H9 (cell line): ENCODE results near the gene ZNF736. TPM values are rescaled to one million over a fixed set of nuclear protein-coding genes. Genes with fewer than 3 reads are reported as not detected.

Experiments used
- DNase-seq: peaks from one replicate; pipeline ENCODE4 v3.0.0-alpha.2; 2017
- H2AFZ ChIP-seq: one replicate; pipeline ENCODE4 v1.6.1; 2013; ENCODE audit warnings: mild to moderate bottlenecking, low read length, control low read depth, moderate library complexity
- H2AK5ac ChIP-seq: 2 replicates; pipeline ENCODE4 v1.6.1; 2013; ENCODE audit warnings: low read length, control low read depth, mixed read lengths; ENCODE audit not compliant: insufficient read length
- H2BK120ac ChIP-seq: one replicate; pipeline ENCODE4 v1.6.1; 2013; ENCODE audit warnings: low read depth, mild to moderate bottlenecking, low read length, control low read depth, inconsistent platforms; ENCODE audit not compliant: poor library complexity, severe bottlenecking
- H2BK12ac ChIP-seq: 2 replicates; pipeline ENCODE4 v1.6.1; 2013; ENCODE audit warnings: low read length, control low read depth, mixed read lengths, low read depth; ENCODE audit not compliant: insufficient read length
- H2BK15ac ChIP-seq: 2 replicates; pipeline ENCODE4 v1.6.1; 2013; ENCODE audit warnings: low read depth, low read length, control low read depth
- H2BK20ac ChIP-seq: one replicate; pipeline ENCODE4 v1.6.1; 2013; ENCODE audit warnings: low read depth, mild to moderate bottlenecking, low read length, control low read depth, inconsistent platforms; ENCODE audit not compliant: poor library complexity, severe bottlenecking
- H2BK5ac ChIP-seq: 2 replicates; pipeline ENCODE4 v1.6.1; 2013; ENCODE audit warnings: low read length, control low read depth, mixed read lengths; ENCODE audit not compliant: insufficient read length
- H3K14ac ChIP-seq: 2 replicates; pipeline ENCODE4 v1.6.1; 2013; ENCODE audit warnings: low read length, control low read depth; ENCODE audit not compliant: insufficient read depth
- H3K18ac ChIP-seq: 2 replicates; pipeline ENCODE4 v1.6.1; 2013; ENCODE audit warnings: low read depth, mild to moderate bottlenecking, mixed read lengths, low read length, control low read depth; ENCODE audit not compliant: insufficient read length
- H3K23ac ChIP-seq: 2 replicates; pipeline ENCODE4 v1.6.1; 2013; ENCODE audit warnings: low read length, control low read depth, mixed read lengths, low read depth; ENCODE audit not compliant: insufficient read length
- H3K23me2 ChIP-seq: 2 replicates; pipeline ENCODE4 v1.6.1; 2013; ENCODE audit warnings: low read depth, mild to moderate bottlenecking, mixed read lengths, low read length, control low read depth; ENCODE audit not compliant: insufficient read length, poor library complexity, severe bottlenecking
- H3K27ac ChIP-seq: 2 replicates; pipeline ENCODE4 v1.5.1; 2013; ENCODE audit warnings: low read length, control low read depth, mixed read lengths, low read depth; ENCODE audit not compliant: insufficient read length
- H3K27me3 ChIP-seq: 2 replicates; pipeline ENCODE4 v1.6.1; 2013; ENCODE audit warnings: low read length, control low read depth, inconsistent platforms; ENCODE audit not compliant: insufficient read depth
- H3K4ac ChIP-seq: 2 replicates; pipeline ENCODE4 v1.6.1; 2013; ENCODE audit warnings: low read depth, mild to moderate bottlenecking, control low read depth, inconsistent platforms, low read length, moderate library complexity
- H3K4me1 ChIP-seq: 2 replicates; pipeline ENCODE4 v1.6.1; 2013; ENCODE audit warnings: low read length, control low read depth, inconsistent platforms; ENCODE audit not compliant: insufficient read depth
- H3K4me2 ChIP-seq: 2 replicates; pipeline ENCODE4 v1.6.1; 2013; ENCODE audit warnings: low read length, control low read depth, mixed read lengths; ENCODE audit not compliant: insufficient read length, insufficient read depth
- H3K56ac ChIP-seq: 2 replicates; pipeline ENCODE4 v1.6.1; 2013; ENCODE audit warnings: low read depth, mild to moderate bottlenecking, mixed read lengths, low read length, control low read depth; ENCODE audit not compliant: insufficient read length
- H3K79me1 ChIP-seq: 2 replicates; pipeline ENCODE4 v1.6.1; 2013; ENCODE audit warnings: low read depth, mild to moderate bottlenecking, moderate library complexity, low read length, control low read depth, inconsistent platforms; ENCODE audit not compliant: insufficient read depth, poor library complexity, severe bottlenecking
- H3K79me2 ChIP-seq: 2 replicates; pipeline ENCODE4 v1.6.1; 2013; ENCODE audit warnings: low read length, control low read depth, inconsistent platforms; ENCODE audit not compliant: insufficient read depth
- H3K9ac ChIP-seq: 2 replicates; pipeline ENCODE4 v1.6.1; 2013; ENCODE audit warnings: low read length, control low read depth, mixed read lengths; ENCODE audit not compliant: insufficient read length; ENCODE audit errors: extremely low read depth
- H3K9me3 ChIP-seq: one replicate; pipeline ENCODE4 v1.6.1; 2013; ENCODE audit warnings: low read depth, low read length, inconsistent platforms; ENCODE audit not compliant: control insufficient read depth
- H3T11ph ChIP-seq: one replicate; pipeline ENCODE4 v1.6.1; 2013; ENCODE audit warnings: mild to moderate bottlenecking, low read length, control low read depth, inconsistent platforms
- H4K20me1 ChIP-seq: one replicate; pipeline ENCODE4 v1.6.1; 2013; ENCODE audit not compliant: control insufficient read depth, insufficient read length, insufficient read depth
- H4K5ac ChIP-seq: 2 replicates; pipeline ENCODE4 v1.6.1; 2013; ENCODE audit warnings: low read depth, mild to moderate bottlenecking, mixed read lengths, low read length, control low read depth; ENCODE audit not compliant: insufficient read length
- H4K8ac ChIP-seq: replicated peaks from 2 replicates; pipeline ENCODE4 v1.6.1; 2013; ENCODE audit warnings: low read length, control low read depth, mixed read lengths, low read depth; ENCODE audit not compliant: insufficient read length
- H4K91ac ChIP-seq: 2 replicates; pipeline ENCODE4 v1.6.1; 2013; ENCODE audit warnings: low read depth, mild to moderate bottlenecking, moderate library complexity, mixed read lengths, low read length, control low read depth; ENCODE audit not compliant: insufficient read length
- H3K27ac Mint-ChIP-seq, 3 experiments: 2 replicates in 2 of 3; 3 replicates in 1 of 3; pipeline ENCODE4 v1.8.0; 2020 to 2021; ENCODE audit warnings: mixed read lengths in 3 of 3, mild to moderate bottlenecking in 1 of 3, moderate library complexity in 1 of 3
- H3K27me3 Mint-ChIP-seq: 2 replicates; pipeline ENCODE4 v1.8.0; 2021; ENCODE audit warnings: low read depth, mild to moderate bottlenecking, moderate library complexity, mixed read lengths
- H3K36me3 Mint-ChIP-seq, 3 experiments: 2 replicates in 2 of 3; 3 replicates in 1 of 3; pipeline ENCODE4 v1.8.0; 2020 to 2021; ENCODE audit warnings: low read depth in 3 of 3, mixed read lengths in 3 of 3; ENCODE audit not compliant: insufficient read depth in 1 of 3
- H3K4me1 Mint-ChIP-seq, 2 experiments: 2 replicates each; pipeline ENCODE4 v1.8.0; 2020; ENCODE audit warnings: mixed read lengths in 2 of 2
- H3K4me3 Mint-ChIP-seq, 2 experiments: 2 replicates in 1 of 2; 3 replicates in 1 of 2; pipeline ENCODE4 v1.8.0; 2020 to 2021; ENCODE audit warnings: mild to moderate bottlenecking in 2 of 2, mixed read lengths in 2 of 2, moderate library complexity in 1 of 2
- H3K9me3 Mint-ChIP-seq, 2 experiments: 2 replicates in 1 of 2; 3 replicates in 1 of 2; pipeline ENCODE4 v1.8.0; 2020; ENCODE audit warnings: mild to moderate bottlenecking in 2 of 2, mixed read lengths in 2 of 2, moderate library complexity in 1 of 2
- WGBS: extraction: QIAGEN DNeasy Blood & Tissue Kit; methylation state at CpG from one replicate; pipeline ENCODE4 v1.1.7; 2013; ENCODE audit warnings: missing lambda C conversion rate, low lambda C conversion rate, mixed read lengths; ENCODE audit not compliant: insufficient read length; ENCODE audit errors: extremely low coverage; 5-methylcytosine and 5-hydroxymethylcytosine counted together
- total RNA-seq: library from RNA; stranded (reverse); gene quantifications from 2 replicates; pipeline ENCODE4 v1.2.1, GENCODE V29; 2021
- TF ChIP-seq, protein P1 (sequence below): fragments of 200-600 bp; sonication (generic); conservative IDR thresholded peaks from 3 replicates; pipeline ENCODE4 v1.8.0; 2021; ENCODE audit warnings: antibody characterized with exemption, mild to moderate bottlenecking

The ZNF736 gene
- total RNA-seq, 1 experiment from 2014 or later, result not detected

GRCh38 chr7:64310426-64310825 is 3.3 kb upstream of the ZNF736 start:
- H3K27ac ChIP-seq, result no peak overlapping the region
- no peak overlapping the region for H3K9ac ChIP-seq
- H2AK5ac ChIP-seq, result no peak overlapping the region
- Mint-ChIP-seq H3K27ac (no peak overlapping the region), H3K4me1 (no peaks in the 10 kb centered on the region), H3K36me3 (peaks cover 0 to 30% (median 13%) of the 10 kb centered on the region in 3 experiments; a peak in 6 of 7 replicates), H3K9me3 (peaks cover 96% of the 10 kb centered on the region in 2 experiments), H3K4me3 (no peak overlapping the region), H3K27me3 (no peaks in the 10 kb centered on the region; the same call in 1 of the 2 replicates)
- no peak overlapping the region for H3K4me2 ChIP-seq
- H3K18ac ChIP-seq, result no peak overlapping the region
- no peaks in the 10 kb centered on the region for H3K79me1 ChIP-seq
- H4K5ac ChIP-seq, result no peak overlapping the region
- no peak overlapping the region for H2BK20ac ChIP-seq
- H3K14ac ChIP-seq, result no peak overlapping the region
- no CpG with 5 or more reads among the region's 3 CpGs for WGBS
- no peaks in the 10 kb centered on the region for H3K79me2 ChIP-seq
- no peak overlapping the region for H2BK120ac ChIP-seq
- no peaks in the 10 kb centered on the region for H3K27me3 ChIP-seq
- H3K9me3 ChIP-seq, result peaks cover 86% of the 10 kb centered on the region
- no peak overlapping the region for H4K91ac ChIP-seq
- no peak overlapping the region for H3K23ac ChIP-seq
- no peak overlapping the region for H3T11ph ChIP-seq
- no peaks in the 10 kb centered on the region for H4K20me1 ChIP-seq
- no peak overlapping the region for H4K8ac ChIP-seq
- H2AFZ ChIP-seq, result no peak overlapping the region
- no peak overlapping the region for H2BK12ac ChIP-seq
- DNase-seq, result no peak
- H3K56ac ChIP-seq, result no peak overlapping the region
- no peak overlapping the region for H2BK15ac ChIP-seq
- TF ChIP-seq, protein P1, sequence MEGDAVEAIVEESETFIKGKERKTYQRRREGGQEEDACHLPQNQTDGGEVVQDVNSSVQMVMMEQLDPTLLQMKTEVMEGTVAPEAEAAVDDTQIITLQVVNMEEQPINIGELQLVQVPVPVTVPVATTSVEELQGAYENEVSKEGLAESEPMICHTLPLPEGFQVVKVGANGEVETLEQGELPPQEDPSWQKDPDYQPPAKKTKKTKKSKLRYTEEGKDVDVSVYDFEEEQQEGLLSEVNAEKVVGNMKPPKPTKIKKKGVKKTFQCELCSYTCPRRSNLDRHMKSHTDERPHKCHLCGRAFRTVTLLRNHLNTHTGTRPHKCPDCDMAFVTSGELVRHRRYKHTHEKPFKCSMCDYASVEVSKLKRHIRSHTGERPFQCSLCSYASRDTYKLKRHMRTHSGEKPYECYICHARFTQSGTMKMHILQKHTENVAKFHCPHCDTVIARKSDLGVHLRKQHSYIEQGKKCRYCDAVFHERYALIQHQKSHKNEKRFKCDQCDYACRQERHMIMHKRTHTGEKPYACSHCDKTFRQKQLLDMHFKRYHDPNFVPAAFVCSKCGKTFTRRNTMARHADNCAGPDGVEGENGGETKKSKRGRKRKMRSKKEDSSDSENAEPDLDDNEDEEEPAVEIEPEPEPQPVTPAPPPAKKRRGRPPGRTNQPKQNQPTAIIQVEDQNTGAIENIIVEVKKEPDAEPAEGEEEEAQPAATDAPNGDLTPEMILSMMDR, result no peak
- H2BK5ac ChIP-seq, result no peak overlapping the region
- H3K4me1 ChIP-seq, result no peaks in the 10 kb centered on the region
- no peak overlapping the region for H3K4ac ChIP-seq
- no peaks in the 10 kb centered on the region for H3K23me2 ChIP-seq
